IMR-90 (cell line): ENCODE results near the gene EPS15.

ENCODE experiments used
- CEBPB ChIP-seq: IDR thresholded peaks from 2 replicates; pipeline ENCODE4 v1.6.1; 2012; ENCODE audit warnings: low read depth, low read length, improper control_type of control experiment
- CTCF ChIP-seq: conservative IDR thresholded peaks from 2 replicates; pipeline ENCODE4 v1.5.1; 2012; ENCODE audit warnings: mild to moderate bottlenecking, low read depth, low read length, improper control_type of control experiment
- FOS ChIP-seq: fragments of 150-350 bp; IDR thresholded peaks from 2 replicates; pipeline ENCODE4 v1.6.1; 2016; ENCODE audit warnings: low read depth, low read length
- MAFK ChIP-seq: IDR thresholded peaks from 2 replicates; pipeline ENCODE4 v1.6.1; 2012; ENCODE audit warnings: low read depth, low read length, improper control_type of control experiment
- MXI1 ChIP-seq: IDR thresholded peaks from 2 replicates; pipeline ENCODE4 v1.6.1; 2012; ENCODE audit warnings: low read depth, mild to moderate bottlenecking, low read length, moderate library complexity, borderline replicate concordance
- POLR2A ChIP-seq: IDR thresholded peaks from 2 replicates; pipeline ENCODE4 v1.6.1; 2012; ENCODE audit warnings: mild to moderate bottlenecking, low read depth, low read length
- RAD21 ChIP-seq: IDR thresholded peaks from 2 replicates; pipeline ENCODE4 v1.6.1; 2012; ENCODE audit warnings: low read length, improper control_type of control experiment
- RCOR1 ChIP-seq: IDR thresholded peaks from 2 replicates; pipeline ENCODE4 v1.6.1; 2012; ENCODE audit warnings: mild to moderate bottlenecking, low read length, improper control_type of control experiment; ENCODE audit not compliant: insufficient replicate concordance
- SMC3 ChIP-seq: fragments of 150-350 bp; IDR thresholded peaks from 2 replicates; pipeline ENCODE4 v1.6.1; 2016; ENCODE audit warnings: low read depth, mild to moderate bottlenecking, antibody characterized with exemption, low read length, moderate library complexity
- TF ChIP-seq, protein P1 (sequence below): fragments of 150-350 bp; IDR thresholded peaks from 2 replicates; pipeline ENCODE4 v1.6.1; 2017; ENCODE audit warnings: mild to moderate bottlenecking, antibody characterized with exemption, low read length, low read depth

GRCh38 chr1:51537568-51537967 lies 18.5 kb upstream of the EPS15 start:
- TF ChIP-seq CTCF (no peak), CEBPB (no peak), SMC3 (no peak), RCOR1 (no peak), POLR2A (no peak), MXI1 (no peak), RAD21 (no peak), MAFK (no peak), FOS (no peak)
- TF ChIP-seq, protein P1, sequence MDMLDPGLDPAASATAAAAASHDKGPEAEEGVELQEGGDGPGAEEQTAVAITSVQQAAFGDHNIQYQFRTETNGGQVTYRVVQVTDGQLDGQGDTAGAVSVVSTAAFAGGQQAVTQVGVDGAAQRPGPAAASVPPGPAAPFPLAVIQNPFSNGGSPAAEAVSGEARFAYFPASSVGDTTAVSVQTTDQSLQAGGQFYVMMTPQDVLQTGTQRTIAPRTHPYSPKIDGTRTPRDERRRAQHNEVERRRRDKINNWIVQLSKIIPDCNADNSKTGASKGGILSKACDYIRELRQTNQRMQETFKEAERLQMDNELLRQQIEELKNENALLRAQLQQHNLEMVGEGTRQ, result no peak
